CD4-positive, alpha-beta T cell treated with Interferon alpha-2 for 1 hour (primary cell): Measurements from ENCODE around the gene MAFG.

ENCODE experiments used
- DNase-seq, 2 donors: peaks; one replicate each; pipeline ENCODE4 v3.0.0-alpha.2; 2020 to 2022

The MAFG gene

GRCh38 chr17:81935709-81936084, 8.2 kb upstream of the MAFG start:
- DNase-seq: no peak

- no peak for DNase-seq
Measured at GRCh38 chr17:81934850-81935708, 7.5 kb upstream of the MAFG start.

GRCh38 chr17:81934098-81934757, 6.7 kb upstream of the MAFG start:
- no peak for DNase-seq

- no peak for DNase-seq
Measured at GRCh38 chr17:81933178-81933699, 5.7 kb upstream of the MAFG start.

- DNase-seq: no peak
Measured at GRCh38 chr17:81932333-81932983, 4.9 kb upstream of the MAFG start.

GRCh38 chr17:81931557-81932332, 4.2 kb upstream of the MAFG start:
- DNase-seq: no peak

GRCh38 chr17:81931189-81931556, 3.6 kb upstream of the MAFG start:
- DNase-seq: no peak

- no peak for DNase-seq
Measured at GRCh38 chr17:81930142-81931125, 2.9 kb upstream of the MAFG start.

GRCh38 chr17:81929253-81930141, 2.0 kb upstream of the MAFG start:
- no peak for DNase-seq

GRCh38 chr17:81928544-81929252, 1.2 kb upstream of the MAFG start:
- no peak for DNase-seq

- DNase-seq: no peak
Measured at GRCh38 chr17:81927152-81927652, 333 bp downstream of the MAFG start.

GRCh38 chr17:81926451-81927151, 934 bp downstream of the MAFG start:
- DNase-seq: peak; percentile 52

GRCh38 chr17:81925860-81926450, 1.6 kb downstream of the MAFG start:
- DNase-seq: no peak

- DNase-seq: peak in 1 of 2 donors; percentile 39
Measured at GRCh38 chr17:81924557-81925532, 2.7 kb downstream of the MAFG start.

- peak in 1 of 2 donors; percentile 54 for DNase-seq
Measured at GRCh38 chr17:81923302-81924260, 4.0 kb downstream of the MAFG start.
